ENCODE measurements around the gene HABP4. TPM values are rescaled to one million over a fixed set of nuclear protein-coding genes. Genes with fewer than 3 reads are reported as not detected.

Gene HABP4
- total and polyA plus RNA-seq, 11 donors: 17.8 to 35.7 (median 25.9) TPM

GRCh38 chr9:96532173-96532572 is 82.2 kb downstream of the HABP4 start:
- H3K36me3 ChIP-seq: peaks cover 0 to 82% (median 8%) of the 10 kb centered on the region in 9 donors
- no peaks in the 10 kb centered on the region for H3K4me1 ChIP-seq
- H3K27me3 ChIP-seq: no peaks in the 10 kb centered on the region
- H3K27ac ChIP-seq: no peak overlapping the region
- TF ChIP-seq CTCF (IDR thresholded peaks at IDR 0.05): no peak
- no peak for TF ChIP-seq POLR2A (IDR thresholded peaks at IDR 0.05)
- ATAC-seq: no peak
- intact Hi-C loops (cut with DNase I): no loop called here
- no peak for DNase-seq
- H3K9me3 ChIP-seq: no peaks in the 10 kb centered on the region
- H3K4me3 ChIP-seq: no peak overlapping the region

DNA sequence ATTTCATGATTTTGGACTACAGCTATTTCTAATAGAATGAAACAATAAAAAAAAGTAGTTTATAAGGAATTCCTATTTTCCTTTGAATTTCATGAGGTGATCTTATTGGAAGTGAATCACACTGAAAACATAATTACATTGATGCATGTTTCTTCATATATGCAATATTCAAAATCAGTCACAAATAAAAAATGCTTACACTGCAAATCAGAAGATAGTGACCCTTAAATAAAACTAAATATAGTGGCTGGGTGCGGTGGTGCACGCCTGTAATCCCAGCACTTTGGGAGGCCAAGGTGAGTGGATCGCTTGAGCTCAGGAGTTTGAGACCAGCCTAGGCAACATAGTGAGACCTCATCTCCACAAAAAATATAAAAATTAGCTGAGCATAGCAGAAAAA is 90.1 kb downstream of the HABP4 start:
- no peak for ATAC-seq

More for the DNA sequence above, 90.1 kb downstream of the HABP4 start:
- no peak overlapping the region for H3K4me3 ChIP-seq
- no peaks in the 10 kb centered on the region for H3K9me3 ChIP-seq
- no peak for TF ChIP-seq POLR2A (IDR thresholded peaks at IDR 0.05)
- no peak for TF ChIP-seq CTCF (IDR thresholded peaks at IDR 0.05)
- DNase-seq: no peak
- no peaks in the 10 kb centered on the region for H3K4me1 ChIP-seq
- intact Hi-C loops (cut with DNase I): no loop called here
- WGBS, 4 donors: 95 to 98% (median 96%) methylated on average over 3 of the region's 3 CpGs
- H3K27me3 ChIP-seq: no peaks in the 10 kb centered on the region
- H3K27ac ChIP-seq: no peak overlapping the region
- H3K36me3 ChIP-seq: peaks cover 0 to 73% (median 18%) of the 10 kb centered on the region in 9 donors

Other genes starting within 250 kb of the HABP4 start
- gene HSD17B3, start 148.0 kb upstream of the HABP4 start, total RNA-seq: 1 to 10 TPM in 4 of 9 donors, under 1 TPM in 4, not detected in 1; 0.33 to 2.6 (median 1.0) TPM
- 1 to 10 TPM in 1 of 2 donors, under 1 TPM in 1; 0.78 to 2.6 TPM for gene HSD17B3, start 148.0 kb upstream of the HABP4 start, polyA plus RNA-seq
- gene SLC35D2, start 66.5 kb upstream of the HABP4 start, total RNA-seq: 10 to 100 TPM; 10.5 to 23.1 (median 15.9) TPM
- gene SLC35D2, start 66.5 kb upstream of the HABP4 start, polyA plus RNA-seq: 10 to 100 TPM in 1 of 2 donors, 1 to 10 TPM in 1; 8.2 to 19.8 TPM
- gene ZNF367, start 31.8 kb upstream of the HABP4 start, total RNA-seq: 1 to 10 TPM; 2.4 to 5.9 (median 3.2) TPM
- gene ZNF367, start 31.8 kb upstream of the HABP4 start, polyA plus RNA-seq: 1 to 10 TPM in 1 of 2 donors, under 1 TPM in 1; 0.91 to 4.4 TPM
- gene CDC14B, start 169.7 kb downstream of the HABP4 start, total RNA-seq: 10 to 100 TPM; 18.8 to 37.0 (median 26.9) TPM
- 10 to 100 TPM in 1 of 2 donors, 1 to 10 TPM in 1; 5.1 to 11.7 TPM for gene CDC14B, start 169.7 kb downstream of the HABP4 start, polyA plus RNA-seq
- gene PRXL2C, start 205.1 kb downstream of the HABP4 start, total RNA-seq: 10 to 100 TPM; 18.7 to 41.1 (median 24.6) TPM
- gene PRXL2C, start 205.1 kb downstream of the HABP4 start, polyA plus RNA-seq: 10 to 100 TPM; 10.6 to 14.7 TPM

Data from heart left ventricle (tissue), 16 donors.